Middle frontal gyrus (tissue), 1 donor: ENCODE results near the gene HPCAL1.

Experiments used
- DNase-seq: peaks from one replicate; pipeline ENCODE4 v3.0.0-alpha.2; 2015; ENCODE audit warnings: low spot score; ENCODE audit errors: extremely low spot score

HPCAL1 gene

GRCh38 chr2:10269291-10269690 lies 33.4 kb upstream of the HPCAL1 start:
- no peak for DNase-seq

GRCh38 chr2:10269711-10270610 lies 32.7 kb upstream of the HPCAL1 start:
- no peak for DNase-seq

GRCh38 chr2:10271509-10271908 lies 31.2 kb upstream of the HPCAL1 start:
- no peak for DNase-seq

- DNase-seq, result no peak
Observed at GRCh38 chr2:10271946-10272345, 30.8 kb upstream of the HPCAL1 start.

GRCh38 chr2:10272464-10272863 lies 30.2 kb upstream of the HPCAL1 start:
- DNase-seq, result no peak

GRCh38 chr2:10273215-10274175 lies 29.2 kb upstream of the HPCAL1 start:
- no peak for DNase-seq

GRCh38 chr2:10274376-10274775 lies 28.3 kb upstream of the HPCAL1 start:
- no peak for DNase-seq

- no peak for DNase-seq
Observed at GRCh38 chr2:10274983-10275802, 27.5 kb upstream of the HPCAL1 start.

GRCh38 chr2:10276481-10277292 lies 26.0 kb upstream of the HPCAL1 start:
- DNase-seq, result no peak

GRCh38 chr2:10277293-10278028 lies 25.2 kb upstream of the HPCAL1 start:
- DNase-seq, result no peak

GRCh38 chr2:10278029-10278762 lies 24.5 kb upstream of the HPCAL1 start:
- DNase-seq, result no peak

GRCh38 chr2:10278763-10279471 lies 23.8 kb upstream of the HPCAL1 start:
- no peak for DNase-seq

GRCh38 chr2:10279472-10279870 lies 23.2 kb upstream of the HPCAL1 start:
- DNase-seq, result no peak

- DNase-seq, result no peak
Observed at GRCh38 chr2:10279946-10280463, 22.7 kb upstream of the HPCAL1 start.

GRCh38 chr2:10281891-10282290 lies 20.8 kb upstream of the HPCAL1 start:
- DNase-seq, result no peak

- no peak for DNase-seq
Observed at GRCh38 chr2:10282611-10283105, 20.0 kb upstream of the HPCAL1 start.

- no peak for DNase-seq
Observed at GRCh38 chr2:10283106-10284062, 19.3 kb upstream of the HPCAL1 start.
